Liver (tissue), 3 donors: ENCODE measurements around the gene MEGF11.

Experiments
- RAD21 ChIP-seq, 2 donors: IDR thresholded peaks; 2 replicates each; pipeline ENCODE4 v1.6.1; 2016; ENCODE audit warnings: antibody characterized with exemption in 2 of 2, mild to moderate bottlenecking in 2 of 2
- YY1 ChIP-seq: IDR thresholded peaks from 2 replicates; pipeline ENCODE4 v1.6.1; 2016; ENCODE audit warnings: antibody characterized with exemption, mild to moderate bottlenecking
- TF ChIP-seq, protein P1 (sequence below): fragments of 150-350 bp; IDR thresholded peaks from 2 replicates; pipeline ENCODE4 v1.5.1; 2017; ENCODE audit warnings: improper control_type of control experiment, low read depth, low read length; ENCODE audit not compliant: missing input control
- TF ChIP-seq, protein P2 (sequence below): IDR thresholded peaks from 2 replicates; pipeline ENCODE4 v1.6.1; 2016; ENCODE audit warnings: antibody characterized with exemption
- donor health status: healthy.
- donor health status: healthy.

DNA sequence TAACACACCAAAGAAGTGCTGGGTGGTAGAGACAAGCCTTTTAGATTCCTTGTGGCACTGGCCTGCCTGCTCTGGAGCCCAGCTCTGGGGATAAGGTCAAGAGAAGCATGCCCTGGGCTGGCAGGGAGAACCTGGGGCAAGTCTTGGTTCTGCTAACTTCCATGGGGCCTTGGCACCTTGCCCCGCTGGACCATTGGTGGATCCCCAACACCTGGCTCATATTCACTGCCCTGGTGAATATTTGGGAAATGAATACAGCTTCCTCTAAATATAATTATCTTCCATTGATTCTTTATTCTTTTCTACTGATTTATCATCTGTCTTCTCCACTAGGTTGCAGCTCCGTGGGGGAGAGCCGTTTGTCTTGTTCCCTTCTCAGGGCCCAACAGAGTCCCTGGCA, 294.7 kb downstream of the MEGF11 start:
- TF ChIP-seq, protein P1, sequence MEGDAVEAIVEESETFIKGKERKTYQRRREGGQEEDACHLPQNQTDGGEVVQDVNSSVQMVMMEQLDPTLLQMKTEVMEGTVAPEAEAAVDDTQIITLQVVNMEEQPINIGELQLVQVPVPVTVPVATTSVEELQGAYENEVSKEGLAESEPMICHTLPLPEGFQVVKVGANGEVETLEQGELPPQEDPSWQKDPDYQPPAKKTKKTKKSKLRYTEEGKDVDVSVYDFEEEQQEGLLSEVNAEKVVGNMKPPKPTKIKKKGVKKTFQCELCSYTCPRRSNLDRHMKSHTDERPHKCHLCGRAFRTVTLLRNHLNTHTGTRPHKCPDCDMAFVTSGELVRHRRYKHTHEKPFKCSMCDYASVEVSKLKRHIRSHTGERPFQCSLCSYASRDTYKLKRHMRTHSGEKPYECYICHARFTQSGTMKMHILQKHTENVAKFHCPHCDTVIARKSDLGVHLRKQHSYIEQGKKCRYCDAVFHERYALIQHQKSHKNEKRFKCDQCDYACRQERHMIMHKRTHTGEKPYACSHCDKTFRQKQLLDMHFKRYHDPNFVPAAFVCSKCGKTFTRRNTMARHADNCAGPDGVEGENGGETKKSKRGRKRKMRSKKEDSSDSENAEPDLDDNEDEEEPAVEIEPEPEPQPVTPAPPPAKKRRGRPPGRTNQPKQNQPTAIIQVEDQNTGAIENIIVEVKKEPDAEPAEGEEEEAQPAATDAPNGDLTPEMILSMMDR = no peak
- TF ChIP-seq, protein P2, sequence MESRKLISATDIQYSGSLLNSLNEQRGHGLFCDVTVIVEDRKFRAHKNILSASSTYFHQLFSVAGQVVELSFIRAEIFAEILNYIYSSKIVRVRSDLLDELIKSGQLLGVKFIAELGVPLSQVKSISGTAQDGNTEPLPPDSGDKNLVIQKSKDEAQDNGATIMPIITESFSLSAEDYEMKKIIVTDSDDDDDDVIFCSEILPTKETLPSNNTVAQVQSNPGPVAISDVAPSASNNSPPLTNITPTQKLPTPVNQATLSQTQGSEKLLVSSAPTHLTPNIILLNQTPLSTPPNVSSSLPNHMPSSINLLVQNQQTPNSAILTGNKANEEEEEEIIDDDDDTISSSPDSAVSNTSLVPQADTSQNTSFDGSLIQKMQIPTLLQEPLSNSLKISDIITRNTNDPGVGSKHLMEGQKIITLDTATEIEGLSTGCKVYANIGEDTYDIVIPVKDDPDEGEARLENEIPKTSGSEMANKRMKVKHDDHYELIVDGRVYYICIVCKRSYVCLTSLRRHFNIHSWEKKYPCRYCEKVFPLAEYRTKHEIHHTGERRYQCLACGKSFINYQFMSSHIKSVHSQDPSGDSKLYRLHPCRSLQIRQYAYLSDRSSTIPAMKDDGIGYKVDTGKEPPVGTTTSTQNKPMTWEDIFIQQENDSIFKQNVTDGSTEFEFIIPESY = no peak
- TF ChIP-seq RAD21 (IDR thresholded peaks at IDR 0.05) (no peak), YY1 (no peak)
